Superior temporal gyrus (tissue), 1 donor: ENCODE results near the gene LHPP.

Experiments used
- DNase-seq: peaks from one replicate; pipeline ENCODE4 v3.0.0-alpha.2; 2016; ENCODE audit errors: extremely low spot score

The LHPP gene

DNA sequence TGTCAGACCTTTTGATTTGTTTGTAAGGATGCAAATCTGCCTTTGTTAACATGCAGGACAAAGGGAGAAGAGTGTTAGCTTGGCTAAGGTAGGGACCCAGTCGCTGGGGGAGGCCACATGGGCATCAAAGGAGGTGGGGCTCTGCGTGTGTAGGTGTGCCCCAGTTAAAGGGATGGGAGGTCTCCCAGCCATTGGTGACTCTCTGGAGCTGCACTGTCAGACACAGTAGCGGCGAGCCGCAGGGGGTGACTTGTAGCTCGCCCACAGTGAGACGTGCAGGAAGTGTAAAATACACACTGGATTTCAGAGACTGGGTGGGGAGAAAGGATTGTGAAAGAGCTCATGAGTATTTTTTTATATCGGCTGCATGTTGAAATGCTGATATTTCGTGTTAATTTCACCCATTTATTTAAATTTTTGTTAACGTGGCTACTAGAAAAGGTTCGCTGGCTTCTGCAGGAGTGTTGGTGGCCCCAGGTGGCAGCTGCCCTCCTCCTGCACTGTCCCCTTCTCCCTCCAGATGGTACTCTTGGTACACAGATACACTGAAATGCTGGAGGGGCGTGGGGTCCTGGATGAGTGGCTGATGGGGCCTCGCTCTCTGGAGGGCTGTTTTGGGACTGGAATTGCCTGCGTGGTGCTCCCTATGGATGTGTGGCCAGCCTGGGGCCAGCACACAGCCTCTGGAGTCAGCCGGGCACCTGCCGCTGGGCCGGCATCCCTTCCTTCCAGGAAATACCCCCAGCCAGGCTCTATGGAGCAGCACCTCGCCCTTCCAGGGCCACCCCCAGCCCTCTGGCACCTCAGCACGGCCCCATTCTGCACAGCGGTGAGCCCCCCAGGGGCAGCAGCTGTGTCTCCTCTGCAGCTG lies 59.2 kb downstream of the LHPP start:
- DNase-seq, result no peak

- peak; percentile 78 for DNase-seq
Observed at GRCh38 chr10:124521429-124521871, 59.8 kb downstream of the LHPP start.

GRCh38 chr10:124522131-124522932 lies 60.7 kb downstream of the LHPP start:
- no peak for DNase-seq

GRCh38 chr10:124522933-124523871 lies 61.6 kb downstream of the LHPP start:
- DNase-seq, result no peak

- DNase-seq, result no peak
Observed at GRCh38 chr10:124523901-124524300, 62.3 kb downstream of the LHPP start.

DNA sequence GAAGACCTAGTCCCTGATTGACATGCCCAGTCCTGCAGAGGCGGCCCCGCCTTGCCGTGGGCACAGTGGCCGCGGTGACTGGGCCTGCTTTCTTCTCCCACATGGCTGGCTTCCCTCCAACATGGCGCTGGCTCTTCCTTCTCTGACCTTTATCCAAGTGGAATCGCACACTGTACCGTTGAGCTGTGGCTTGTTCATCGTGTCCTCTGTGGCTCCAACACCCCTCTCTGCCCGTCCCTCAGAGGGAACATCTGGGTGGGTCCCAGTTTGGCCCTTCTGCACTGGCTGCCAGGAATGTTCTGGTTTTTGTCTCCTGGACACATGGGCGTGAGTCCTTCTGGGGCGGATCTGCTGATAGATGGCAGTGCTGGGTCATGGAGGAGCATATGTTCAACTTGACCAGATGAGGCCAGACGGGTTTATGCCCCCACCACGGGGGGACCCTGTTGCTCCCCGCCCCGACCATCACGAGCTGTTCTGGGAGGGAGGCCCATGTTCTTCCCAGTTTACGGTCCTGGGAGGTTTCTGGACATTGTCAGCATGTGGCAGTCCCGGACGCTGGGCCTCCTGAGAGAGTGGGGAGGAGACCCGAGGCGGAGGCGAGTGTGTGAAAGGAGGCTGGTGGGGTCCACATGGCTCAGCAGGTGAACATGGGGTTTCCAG lies 63.5 kb downstream of the LHPP start:
- DNase-seq, result peak; percentile 68

DNA sequence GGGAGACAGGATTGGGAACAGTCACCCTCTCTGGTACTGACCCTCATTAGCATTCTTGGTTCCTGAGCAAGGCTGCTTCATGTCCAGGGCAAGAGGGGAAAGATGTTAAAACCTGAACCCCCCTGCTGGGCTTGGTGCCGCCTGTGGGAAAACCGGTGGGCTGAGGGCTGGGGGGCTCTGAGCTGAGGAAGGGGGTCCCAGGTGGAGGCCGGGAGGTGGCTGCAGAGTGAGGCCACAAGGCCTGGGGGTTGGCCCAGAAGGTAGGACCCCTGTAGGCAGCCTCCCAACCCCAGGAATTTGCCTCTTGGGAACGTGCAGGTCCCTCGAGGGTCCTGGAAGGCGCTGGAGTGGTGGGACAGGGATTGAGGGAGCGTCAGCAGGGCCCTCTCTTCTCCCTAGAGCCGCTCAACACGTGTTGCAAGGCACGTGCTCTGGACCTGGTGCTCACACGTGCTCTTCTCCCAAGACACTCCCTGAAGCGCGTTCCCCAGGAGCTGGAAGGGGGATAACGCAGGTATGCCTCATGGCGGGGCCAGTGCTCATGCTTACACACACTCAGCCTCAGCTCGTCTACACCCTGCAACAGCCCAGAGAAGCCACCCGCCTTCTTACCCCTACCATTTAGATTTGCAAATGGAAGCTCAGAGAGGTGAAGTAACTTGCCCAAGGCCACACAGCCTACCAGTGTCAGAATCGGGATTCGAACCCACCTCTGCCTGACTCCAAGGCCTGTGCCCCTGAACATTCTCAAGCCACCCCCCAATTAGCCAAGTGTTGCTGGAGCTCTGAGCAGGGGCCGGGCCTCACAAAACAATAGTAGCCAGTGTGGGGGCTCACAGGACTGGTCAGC lies 64.4 kb downstream of the LHPP start:
- no peak for DNase-seq

- no peak for DNase-seq
Observed at GRCh38 chr10:124526621-124527267, 65.1 kb downstream of the LHPP start.

DNA sequence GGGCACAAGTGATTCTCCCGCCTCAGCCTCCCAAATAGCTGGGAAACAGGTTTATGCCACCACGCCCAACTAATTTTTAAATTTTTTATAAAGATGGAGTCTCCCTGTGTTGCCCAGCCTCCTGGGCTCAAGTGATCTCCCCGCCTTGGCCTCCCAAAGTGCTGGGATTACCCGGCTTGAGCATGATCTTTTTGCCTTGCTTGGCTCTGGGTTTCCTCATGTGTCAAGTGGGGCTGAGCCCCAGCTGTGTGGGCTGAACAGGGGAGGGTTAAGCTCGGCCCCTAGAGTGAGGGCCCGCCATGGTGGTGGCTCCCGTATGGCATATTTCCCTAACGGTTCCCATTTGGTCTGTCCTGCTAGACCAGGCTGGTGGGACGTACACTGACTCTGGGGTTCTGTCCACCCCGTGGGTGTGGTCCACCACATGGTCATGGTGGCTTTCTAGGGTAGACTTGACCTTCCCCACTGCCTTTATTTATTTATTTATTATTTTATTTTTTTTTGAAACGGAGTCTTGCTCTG lies 66.3 kb downstream of the LHPP start:
- DNase-seq, result no peak

DNA sequence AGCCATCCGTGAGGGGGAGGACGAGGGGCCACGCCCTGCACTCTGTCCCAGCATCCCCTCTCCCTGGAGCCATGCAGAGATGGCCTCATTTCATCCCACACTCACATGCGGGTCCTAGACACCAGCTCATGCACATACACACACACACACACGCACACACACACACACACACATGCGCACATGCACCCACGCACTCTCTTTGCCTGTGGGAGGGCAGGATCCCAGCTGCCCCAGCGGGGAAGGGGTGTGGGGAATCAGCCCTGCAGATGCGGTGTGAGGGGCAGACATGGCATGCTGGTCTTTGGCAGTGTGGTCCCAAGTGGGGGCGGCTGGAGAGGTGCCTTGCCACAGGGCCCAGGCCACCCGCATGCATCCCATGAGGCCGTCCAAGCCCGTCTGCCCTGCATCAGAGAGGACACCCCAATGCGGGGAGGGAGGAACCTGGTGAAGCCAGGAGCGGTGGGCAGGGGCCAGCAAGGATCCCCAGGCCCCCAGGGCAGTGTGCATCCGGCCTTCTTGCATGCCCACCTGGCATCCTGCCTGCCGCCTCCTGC lies 68.1 kb downstream of the LHPP start:
- DNase-seq, result no peak

DNA sequence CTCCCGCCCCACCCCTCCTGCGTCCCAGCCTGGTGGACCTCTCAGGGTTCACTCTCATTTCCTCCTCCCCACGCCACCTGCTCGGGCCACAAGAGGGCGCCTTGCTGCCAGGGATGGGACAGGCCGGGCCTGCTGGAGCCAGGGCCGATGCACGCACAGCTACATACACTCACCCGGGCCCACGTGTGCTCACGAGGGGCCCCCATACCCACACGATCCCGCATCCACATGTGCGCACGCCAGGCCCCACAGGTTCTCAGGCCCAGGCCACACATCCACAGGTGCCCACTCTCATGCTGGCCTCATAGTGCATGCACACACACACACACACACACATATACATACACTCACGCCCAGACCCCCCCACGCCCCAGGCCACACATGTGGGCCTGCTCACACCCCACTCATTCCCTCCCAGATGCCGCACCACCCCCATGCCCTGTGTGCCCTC lies 68.6 kb downstream of the LHPP start:
- DNase-seq, result peak; percentile 87

GRCh38 chr10:124530816-124531215 lies 69.2 kb downstream of the LHPP start:
- no peak for DNase-seq

- DNase-seq, result no peak
Observed at GRCh38 chr10:124532106-124532641, 70.6 kb downstream of the LHPP start.

DNA sequence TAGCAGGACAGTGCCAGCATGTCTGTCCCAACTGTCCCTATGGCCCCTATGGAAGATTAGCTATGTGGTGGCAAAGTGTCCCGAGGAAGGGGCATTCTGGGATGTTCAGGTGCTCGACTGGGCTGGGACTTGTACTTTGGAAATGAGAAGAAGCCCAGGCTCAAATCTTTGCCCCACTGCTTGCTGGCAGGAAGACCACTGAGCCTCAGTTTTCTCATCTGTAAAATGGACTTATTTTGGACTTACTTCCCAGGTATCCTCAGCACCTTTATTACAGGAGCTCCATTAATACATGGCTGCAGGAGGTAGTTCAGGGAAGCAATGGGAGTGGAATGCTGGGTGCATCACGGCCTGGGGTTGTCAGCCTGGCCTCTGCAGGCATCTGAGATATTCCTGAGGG lies 71.2 kb downstream of the LHPP start:
- DNase-seq, result no peak

GRCh38 chr10:124533266-124533665 lies 71.6 kb downstream of the LHPP start:
- DNase-seq, result no peak

DNA sequence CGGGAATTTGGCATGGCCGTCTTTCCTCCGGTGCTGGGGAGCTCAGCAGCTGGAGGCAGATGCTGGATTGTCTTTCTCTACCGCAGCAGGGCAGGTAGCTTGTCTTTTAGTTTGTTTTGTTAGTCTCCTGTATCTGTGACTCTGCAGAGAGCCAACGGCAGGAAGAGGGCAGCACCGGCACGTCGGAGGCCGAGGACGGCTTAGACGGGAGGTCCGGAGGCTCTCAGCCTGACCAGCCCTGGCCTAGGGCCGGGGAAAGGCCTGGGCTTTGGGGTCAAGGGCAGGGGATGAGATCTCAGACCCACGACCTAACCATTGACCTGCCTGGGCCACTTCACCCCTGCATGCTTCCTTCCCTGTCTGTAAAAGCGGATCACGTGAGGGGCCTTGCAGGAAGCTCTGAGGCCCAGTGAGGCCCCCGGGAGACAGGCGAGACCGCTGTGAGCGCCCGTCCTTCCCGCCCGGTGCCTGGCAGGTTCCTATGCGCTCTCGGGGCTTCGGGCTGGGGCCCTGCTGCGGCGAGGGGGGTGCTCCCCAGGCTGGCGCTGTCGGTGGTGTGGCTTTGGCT lies 72.7 kb downstream of the LHPP start:
- no peak for DNase-seq

DNA sequence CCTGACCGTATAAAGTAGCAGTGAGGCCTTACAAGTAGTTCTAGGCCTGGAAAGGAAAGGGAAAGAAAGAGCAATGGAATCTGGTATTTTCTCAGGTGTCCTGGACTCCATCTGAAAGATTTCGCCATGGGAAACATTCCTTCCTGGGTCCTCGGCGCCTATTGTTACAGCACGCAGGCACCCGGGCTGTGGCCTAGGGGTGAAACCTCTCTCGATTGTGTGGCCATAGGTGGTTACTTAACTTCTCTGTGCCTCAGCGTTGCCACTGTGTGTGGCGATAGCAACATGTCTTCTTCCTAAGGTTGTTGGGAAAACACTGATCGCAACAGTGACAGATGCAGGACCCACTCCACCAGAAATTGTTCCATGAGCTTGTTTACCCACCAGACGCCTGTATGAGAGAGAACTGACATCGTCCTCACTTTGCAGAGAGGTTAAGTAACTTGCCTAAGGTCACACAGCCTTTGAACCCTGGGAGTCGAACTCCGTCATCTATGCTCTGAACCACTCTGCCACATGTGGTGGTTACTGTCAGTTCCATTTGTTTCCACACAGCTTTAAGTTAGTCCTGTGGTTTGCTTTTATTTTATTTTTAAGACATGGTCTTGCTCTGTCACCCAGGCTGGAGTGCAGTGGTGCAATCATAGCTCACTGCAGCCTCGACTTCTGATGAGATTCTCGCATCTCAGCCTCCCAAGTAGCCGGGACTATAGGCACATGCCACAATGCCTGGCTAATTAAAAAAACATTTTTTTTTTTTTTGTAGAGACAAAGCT lies 73.4 kb downstream of the LHPP start:
- DNase-seq, result no peak
